Neutrophil (primary cell): ENCODE data around the gene ABCC3.

Source experiments
- H3K27ac ChIP-seq: fragments of 200-600 bp; sonication (generic); 2 replicates; pipeline ENCODE4 v1.5.1; 2016; ENCODE audit warnings: mild to moderate bottlenecking, moderate library complexity
- H3K27me3 ChIP-seq: fragments of 200-600 bp; sonication (generic); 2 replicates; pipeline ENCODE4 v1.6.0; 2016; ENCODE audit warnings: mild to moderate bottlenecking
- H3K36me3 ChIP-seq: fragments of 200-600 bp; sonication (generic); 2 replicates; pipeline ENCODE4 v1.5.1; 2017
- H3K4me1 ChIP-seq, 2 experiments: fragments of 200-600 bp in 1 of 2; sonication (generic) in 1 of 2; 1 replicate in 1 of 2; 2 replicates in 1 of 2; pipeline versions ENCODE4 v1.5.1 to v1.6.1; 2013 to 2016; ENCODE audit warnings: low read depth in 1 of 2, low read length in 1 of 2, mild to moderate bottlenecking in 1 of 2, moderate library complexity in 1 of 2; ENCODE audit not compliant: control insufficient read depth in 1 of 2, insufficient read depth in 1 of 2
- H3K4me3 ChIP-seq, 2 experiments: fragments of 200-600 bp in 1 of 2; sonication (generic) in 1 of 2; 1 replicate in 1 of 2; 2 replicates in 1 of 2; pipeline ENCODE4 v1.5.1; 2013 to 2016; ENCODE audit warnings: low read depth in 1 of 2, low read length in 1 of 2, mild to moderate bottlenecking in 1 of 2, moderate library complexity in 1 of 2
- H3K9me3 ChIP-seq: fragments of 200-600 bp; sonication (generic); 2 replicates; pipeline ENCODE4 v1.5.1; 2016
- CTCF ChIP-seq: fragments of 200-600 bp; sonication (generic); IDR thresholded peaks from 2 replicates; pipeline ENCODE4 v1.5.1; 2016; ENCODE audit warnings: antibody characterized with exemption

ABCC3 gene

GRCh38 chr17:50739098-50739497 lies 104.4 kb downstream of the ABCC3 start:
- Histone ChIP-seq H3K9me3 (no peaks in the 10 kb centered on the region), H3K27ac (no peak overlapping the region), H3K4me3 (no peak overlapping the region), H3K36me3 (peaks cover 59% of the 10 kb centered on the region), H3K4me1 (no peaks in the 10 kb centered on the region), H3K27me3 (no peaks in the 10 kb centered on the region)
- TF ChIP-seq CTCF, result no peak
